Nephron progenitor cell (in vitro differentiated cells): ENCODE measurements around the gene CTNNAL1.

ENCODE experiments used
- DNase-seq: peaks from one replicate; pipeline ENCODE4 v3.0.0; 2021
- H3K27ac Mint-ChIP-seq: 2 replicates; pipeline ENCODE4 v1.8.0; 2021; ENCODE audit warnings: mild to moderate bottlenecking, moderate library complexity, mixed read lengths
- H3K27me3 Mint-ChIP-seq: 2 replicates; pipeline ENCODE4 v1.8.0; 2021; ENCODE audit warnings: mild to moderate bottlenecking, low read depth, mixed read lengths; ENCODE audit not compliant: poor library complexity
- H3K36me3 Mint-ChIP-seq: 2 replicates; pipeline ENCODE4 v1.8.0; 2021; ENCODE audit warnings: low read depth, mixed read lengths
- H3K4me1 Mint-ChIP-seq: 2 replicates; pipeline ENCODE4 v1.8.0; 2021; ENCODE audit warnings: mixed read lengths
- H3K4me3 Mint-ChIP-seq: 2 replicates; pipeline ENCODE4 v1.8.0; 2021; ENCODE audit warnings: mild to moderate bottlenecking, moderate library complexity, mixed read lengths
- H3K9me3 Mint-ChIP-seq: 2 replicates; pipeline ENCODE4 v1.8.0; 2021; ENCODE audit warnings: mild to moderate bottlenecking, moderate library complexity, mixed read lengths
- TF ChIP-seq, protein P1 (sequence below): fragments of 200-600 bp; sonication (generic); IDR thresholded peaks from 2 replicates; pipeline ENCODE4 v1.5.0; 2021; ENCODE audit warnings: antibody characterized with exemption

The CTNNAL1 gene

DNA sequence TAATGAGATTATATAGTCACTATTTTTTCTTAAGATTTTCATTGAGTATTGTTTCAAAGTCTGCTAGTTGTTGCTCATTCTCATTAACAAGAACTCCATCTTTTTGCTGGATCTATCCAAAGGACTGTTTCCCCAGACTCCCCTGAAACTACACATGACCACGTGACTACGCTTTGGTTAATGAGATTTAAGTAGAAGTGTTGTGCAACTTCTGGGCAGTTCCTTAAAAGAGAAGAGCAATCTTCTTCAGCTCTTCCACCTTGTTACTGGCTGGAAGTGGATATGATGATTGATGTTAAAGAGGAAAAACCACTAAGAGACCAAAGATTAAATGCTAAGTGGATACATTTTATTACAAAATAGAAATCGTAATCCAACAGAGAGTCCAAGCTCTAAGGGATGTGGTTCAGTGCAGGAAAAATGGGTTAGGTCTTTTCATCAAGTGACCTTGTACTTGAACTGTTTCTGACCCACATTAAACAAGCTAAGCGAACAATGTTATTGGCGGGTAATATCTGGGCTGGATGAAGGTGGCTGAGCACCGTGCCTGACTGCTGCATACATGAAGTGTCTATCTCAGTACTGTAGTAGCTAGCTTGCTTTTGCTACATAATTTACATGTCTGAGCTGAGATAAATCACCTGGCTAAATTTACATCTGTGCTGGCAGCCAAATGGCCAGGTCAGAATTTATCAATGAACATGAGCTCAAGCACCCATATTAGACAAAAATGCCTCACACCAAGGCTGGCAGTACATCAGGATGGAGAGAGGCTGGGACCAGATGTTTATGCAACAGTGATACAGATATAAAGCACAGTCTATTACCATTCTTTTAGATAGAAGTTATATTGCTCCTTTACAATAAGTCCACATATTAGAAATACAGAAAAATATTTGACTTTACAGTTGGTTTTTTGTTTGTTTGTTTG, 7.5 kb upstream of the CTNNAL1 start:
- Mint-ChIP-seq H3K36me3 (peaks cover 46% of the 10 kb centered on the region), H3K4me1 (peaks cover 34% of the 10 kb centered on the region), H3K27me3 (no peaks in the 10 kb centered on the region), H3K9me3 (no peaks in the 10 kb centered on the region), H3K4me3 (no peak overlapping the region), H3K27ac (peak overlapping the region; percentile 7)
- TF ChIP-seq, protein P1, sequence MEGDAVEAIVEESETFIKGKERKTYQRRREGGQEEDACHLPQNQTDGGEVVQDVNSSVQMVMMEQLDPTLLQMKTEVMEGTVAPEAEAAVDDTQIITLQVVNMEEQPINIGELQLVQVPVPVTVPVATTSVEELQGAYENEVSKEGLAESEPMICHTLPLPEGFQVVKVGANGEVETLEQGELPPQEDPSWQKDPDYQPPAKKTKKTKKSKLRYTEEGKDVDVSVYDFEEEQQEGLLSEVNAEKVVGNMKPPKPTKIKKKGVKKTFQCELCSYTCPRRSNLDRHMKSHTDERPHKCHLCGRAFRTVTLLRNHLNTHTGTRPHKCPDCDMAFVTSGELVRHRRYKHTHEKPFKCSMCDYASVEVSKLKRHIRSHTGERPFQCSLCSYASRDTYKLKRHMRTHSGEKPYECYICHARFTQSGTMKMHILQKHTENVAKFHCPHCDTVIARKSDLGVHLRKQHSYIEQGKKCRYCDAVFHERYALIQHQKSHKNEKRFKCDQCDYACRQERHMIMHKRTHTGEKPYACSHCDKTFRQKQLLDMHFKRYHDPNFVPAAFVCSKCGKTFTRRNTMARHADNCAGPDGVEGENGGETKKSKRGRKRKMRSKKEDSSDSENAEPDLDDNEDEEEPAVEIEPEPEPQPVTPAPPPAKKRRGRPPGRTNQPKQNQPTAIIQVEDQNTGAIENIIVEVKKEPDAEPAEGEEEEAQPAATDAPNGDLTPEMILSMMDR, result no peak
- no peak for DNase-seq

DNA sequence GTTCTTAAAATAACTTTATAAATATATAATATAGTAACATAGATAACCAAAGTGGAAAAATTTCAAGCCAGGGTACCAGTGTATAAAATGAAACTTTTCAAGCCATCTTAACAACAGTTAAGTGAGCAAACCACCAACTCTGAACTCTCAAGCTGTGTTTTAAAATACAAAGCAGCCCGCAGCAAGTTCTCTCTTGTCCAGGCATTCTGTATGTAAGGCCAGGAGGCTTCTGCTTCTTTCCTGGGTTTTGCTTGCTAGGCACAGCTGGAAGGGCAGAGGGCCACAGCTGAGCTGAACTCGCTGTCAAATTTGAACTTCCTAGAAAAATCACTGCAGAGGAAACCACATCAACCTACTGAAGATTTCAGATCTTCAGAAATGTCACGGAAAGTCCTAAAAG, 6.8 kb upstream of the CTNNAL1 start:
- peaks cover 45% of the 10 kb centered on the region for H3K36me3 Mint-ChIP-seq
- H3K4me3 Mint-ChIP-seq, result no peak overlapping the region
- no peaks in the 10 kb centered on the region for H3K9me3 Mint-ChIP-seq
- TF ChIP-seq, protein P1, result no peak
- H3K4me1 Mint-ChIP-seq, result peaks cover 35% of the 10 kb centered on the region
- no peak for DNase-seq
- no peak overlapping the region for H3K27ac Mint-ChIP-seq
- no peaks in the 10 kb centered on the region for H3K27me3 Mint-ChIP-seq

DNA sequence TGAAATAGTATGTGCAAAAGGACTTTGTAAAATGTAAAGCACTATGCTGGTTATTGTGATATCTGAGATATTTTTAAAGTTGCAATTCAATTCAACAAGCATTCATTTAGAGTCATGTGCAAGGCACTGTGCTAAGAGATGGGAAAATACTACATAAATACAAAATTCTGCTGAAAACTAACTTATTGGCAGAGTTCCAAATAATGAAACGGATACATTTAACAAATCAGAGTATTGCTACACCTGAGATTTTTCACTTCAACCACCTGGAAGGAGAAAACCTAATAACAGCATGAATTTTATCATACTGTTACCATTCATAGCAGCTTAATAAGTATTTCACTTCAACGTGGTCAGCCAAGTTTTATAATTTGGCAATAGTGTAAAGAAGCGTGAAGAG, 6.1 kb upstream of the CTNNAL1 start:
- Mint-ChIP-seq H3K27me3 (no peaks in the 10 kb centered on the region), H3K36me3 (peaks cover 38% of the 10 kb centered on the region), H3K27ac (no peak overlapping the region), H3K4me3 (no peak overlapping the region), H3K4me1 (peaks cover 35% of the 10 kb centered on the region), H3K9me3 (no peaks in the 10 kb centered on the region)
- no peak for DNase-seq
- TF ChIP-seq, protein P1, result no peak

DNA sequence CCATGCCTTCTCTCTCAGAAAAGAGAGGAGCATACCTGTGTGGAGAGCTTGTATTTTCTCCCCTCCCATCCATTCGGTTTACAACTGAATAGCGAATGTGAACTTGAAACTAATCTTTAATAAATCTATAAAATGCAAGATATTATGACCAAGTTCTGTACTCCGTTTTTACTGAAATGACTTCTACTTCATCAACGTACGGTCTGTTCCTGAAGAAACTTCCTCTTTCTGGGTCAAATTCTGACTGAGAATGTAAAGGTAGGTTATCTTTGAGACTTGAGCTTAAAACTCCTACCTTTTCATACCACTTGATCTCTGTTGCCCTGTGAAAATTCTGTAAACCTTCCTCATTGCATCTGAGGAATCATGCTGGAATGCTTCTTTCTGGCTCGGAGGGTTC, 4.2 kb upstream of the CTNNAL1 start:
- no peak overlapping the region for H3K27ac Mint-ChIP-seq
- peaks cover 31% of the 10 kb centered on the region for H3K4me1 Mint-ChIP-seq
- no peaks in the 10 kb centered on the region for H3K27me3 Mint-ChIP-seq
- H3K9me3 Mint-ChIP-seq, result no peaks in the 10 kb centered on the region
- H3K4me3 Mint-ChIP-seq, result no peak overlapping the region
- H3K36me3 Mint-ChIP-seq, result peaks cover 32% of the 10 kb centered on the region
- TF ChIP-seq, protein P1, result no peak
- DNase-seq, result no peak

DNA sequence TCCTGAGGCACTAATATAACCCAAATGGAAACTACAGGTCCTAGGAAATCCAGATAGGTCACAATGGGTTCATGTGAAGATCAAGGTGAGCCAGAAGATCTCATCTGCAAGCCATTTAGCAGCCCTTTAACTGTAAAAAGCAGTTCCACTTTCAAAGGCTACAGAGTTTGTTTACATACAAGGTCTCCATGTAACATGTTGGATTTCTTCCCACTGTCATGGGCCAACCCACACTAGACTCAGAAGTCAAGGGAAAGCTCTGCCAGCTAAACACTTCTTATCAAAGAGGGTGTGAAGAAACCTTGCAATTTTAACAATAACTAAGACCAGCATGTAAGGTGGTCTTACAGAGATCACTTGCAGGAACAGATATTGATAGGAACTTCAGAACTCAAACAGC, 3.8 kb upstream of the CTNNAL1 start:
- Mint-ChIP-seq H3K36me3 (peaks cover 32% of the 10 kb centered on the region), H3K9me3 (no peaks in the 10 kb centered on the region), H3K4me1 (peaks cover 33% of the 10 kb centered on the region), H3K27ac (no peak overlapping the region), H3K27me3 (no peaks in the 10 kb centered on the region), H3K4me3 (no peak overlapping the region)
- TF ChIP-seq, protein P1, result no peak
- DNase-seq, result no peak

DNA sequence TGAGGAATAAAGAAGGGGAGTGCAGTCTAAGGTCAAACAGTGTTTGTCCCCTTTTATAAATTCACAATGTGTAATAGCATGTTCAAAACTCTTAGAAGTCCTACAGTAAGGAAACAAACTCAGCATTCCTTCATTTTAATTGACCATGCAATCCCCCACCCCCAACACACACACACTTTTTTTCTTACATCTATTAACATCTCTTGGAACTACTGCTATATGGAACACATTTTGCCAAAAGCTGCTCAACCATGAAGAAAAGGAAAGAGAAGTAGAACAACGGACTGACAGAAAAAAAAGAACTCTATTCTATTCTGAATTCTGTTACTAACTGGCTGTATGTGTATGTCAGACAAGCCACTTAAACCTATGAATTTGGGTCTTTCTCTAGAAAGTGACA, 2.8 kb upstream of the CTNNAL1 start:
- no peak overlapping the region for H3K27ac Mint-ChIP-seq

More for the DNA sequence above, 2.8 kb upstream of the CTNNAL1 start:
- Mint-ChIP-seq H3K4me1 (peaks cover 42% of the 10 kb centered on the region), H3K9me3 (no peaks in the 10 kb centered on the region), H3K36me3 (peaks cover 32% of the 10 kb centered on the region), H3K27me3 (no peaks in the 10 kb centered on the region), H3K4me3 (no peak overlapping the region)
- TF ChIP-seq, protein P1, result no peak
- no peak for DNase-seq
